ENCODE results near the gene GNPNAT1.

- TF ChIP-seq, protein P1, sequence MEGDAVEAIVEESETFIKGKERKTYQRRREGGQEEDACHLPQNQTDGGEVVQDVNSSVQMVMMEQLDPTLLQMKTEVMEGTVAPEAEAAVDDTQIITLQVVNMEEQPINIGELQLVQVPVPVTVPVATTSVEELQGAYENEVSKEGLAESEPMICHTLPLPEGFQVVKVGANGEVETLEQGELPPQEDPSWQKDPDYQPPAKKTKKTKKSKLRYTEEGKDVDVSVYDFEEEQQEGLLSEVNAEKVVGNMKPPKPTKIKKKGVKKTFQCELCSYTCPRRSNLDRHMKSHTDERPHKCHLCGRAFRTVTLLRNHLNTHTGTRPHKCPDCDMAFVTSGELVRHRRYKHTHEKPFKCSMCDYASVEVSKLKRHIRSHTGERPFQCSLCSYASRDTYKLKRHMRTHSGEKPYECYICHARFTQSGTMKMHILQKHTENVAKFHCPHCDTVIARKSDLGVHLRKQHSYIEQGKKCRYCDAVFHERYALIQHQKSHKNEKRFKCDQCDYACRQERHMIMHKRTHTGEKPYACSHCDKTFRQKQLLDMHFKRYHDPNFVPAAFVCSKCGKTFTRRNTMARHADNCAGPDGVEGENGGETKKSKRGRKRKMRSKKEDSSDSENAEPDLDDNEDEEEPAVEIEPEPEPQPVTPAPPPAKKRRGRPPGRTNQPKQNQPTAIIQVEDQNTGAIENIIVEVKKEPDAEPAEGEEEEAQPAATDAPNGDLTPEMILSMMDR (conservative IDR thresholded peaks at IDR 0.05; ENCODE audit: low read depth in 2 of 2), result no peak
- TF ChIP-seq EZH2 (IDR thresholded peaks at IDR 0.05; ENCODE audit: low read depth, unreplicated experiment) (no peak), POLR2AphosphoS5 (IDR thresholded peaks at IDR 0.05; ENCODE audit: low read depth) (no peak), EZH2phosphoT487 (IDR thresholded peaks at IDR 0.05; ENCODE audit: unreplicated experiment) (no peak), CREB1 (CRISPR knock-in tag; IDR thresholded peaks at IDR 0.05; ENCODE audit: low read depth) (no peak), JUNB (IDR thresholded peaks at IDR 0.05; ENCODE audit: unreplicated experiment) (no peak), NANOG (IDR thresholded peaks at IDR 0.05; ENCODE audit: borderline replicate concordance) (no peak)
- TF ChIP-seq, protein P2, sequence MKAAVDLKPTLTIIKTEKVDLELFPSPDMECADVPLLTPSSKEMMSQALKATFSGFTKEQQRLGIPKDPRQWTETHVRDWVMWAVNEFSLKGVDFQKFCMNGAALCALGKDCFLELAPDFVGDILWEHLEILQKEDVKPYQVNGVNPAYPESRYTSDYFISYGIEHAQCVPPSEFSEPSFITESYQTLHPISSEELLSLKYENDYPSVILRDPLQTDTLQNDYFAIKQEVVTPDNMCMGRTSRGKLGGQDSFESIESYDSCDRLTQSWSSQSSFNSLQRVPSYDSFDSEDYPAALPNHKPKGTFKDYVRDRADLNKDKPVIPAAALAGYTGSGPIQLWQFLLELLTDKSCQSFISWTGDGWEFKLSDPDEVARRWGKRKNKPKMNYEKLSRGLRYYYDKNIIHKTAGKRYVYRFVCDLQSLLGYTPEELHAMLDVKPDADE (IDR thresholded peaks at IDR 0.05), result no peak
- TF ChIP-seq, protein P3, sequence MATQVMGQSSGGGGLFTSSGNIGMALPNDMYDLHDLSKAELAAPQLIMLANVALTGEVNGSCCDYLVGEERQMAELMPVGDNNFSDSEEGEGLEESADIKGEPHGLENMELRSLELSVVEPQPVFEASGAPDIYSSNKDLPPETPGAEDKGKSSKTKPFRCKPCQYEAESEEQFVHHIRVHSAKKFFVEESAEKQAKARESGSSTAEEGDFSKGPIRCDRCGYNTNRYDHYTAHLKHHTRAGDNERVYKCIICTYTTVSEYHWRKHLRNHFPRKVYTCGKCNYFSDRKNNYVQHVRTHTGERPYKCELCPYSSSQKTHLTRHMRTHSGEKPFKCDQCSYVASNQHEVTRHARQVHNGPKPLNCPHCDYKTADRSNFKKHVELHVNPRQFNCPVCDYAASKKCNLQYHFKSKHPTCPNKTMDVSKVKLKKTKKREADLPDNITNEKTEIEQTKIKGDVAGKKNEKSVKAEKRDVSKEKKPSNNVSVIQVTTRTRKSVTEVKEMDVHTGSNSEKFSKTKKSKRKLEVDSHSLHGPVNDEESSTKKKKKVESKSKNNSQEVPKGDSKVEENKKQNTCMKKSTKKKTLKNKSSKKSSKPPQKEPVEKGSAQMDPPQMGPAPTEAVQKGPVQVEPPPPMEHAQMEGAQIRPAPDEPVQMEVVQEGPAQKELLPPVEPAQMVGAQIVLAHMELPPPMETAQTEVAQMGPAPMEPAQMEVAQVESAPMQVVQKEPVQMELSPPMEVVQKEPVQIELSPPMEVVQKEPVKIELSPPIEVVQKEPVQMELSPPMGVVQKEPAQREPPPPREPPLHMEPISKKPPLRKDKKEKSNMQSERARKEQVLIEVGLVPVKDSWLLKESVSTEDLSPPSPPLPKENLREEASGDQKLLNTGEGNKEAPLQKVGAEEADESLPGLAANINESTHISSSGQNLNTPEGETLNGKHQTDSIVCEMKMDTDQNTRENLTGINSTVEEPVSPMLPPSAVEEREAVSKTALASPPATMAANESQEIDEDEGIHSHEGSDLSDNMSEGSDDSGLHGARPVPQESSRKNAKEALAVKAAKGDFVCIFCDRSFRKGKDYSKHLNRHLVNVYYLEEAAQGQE (IDR thresholded peaks at IDR 0.05; ENCODE audit: unreplicated experiment), result no peak
- TF ChIP-seq, protein P4, sequence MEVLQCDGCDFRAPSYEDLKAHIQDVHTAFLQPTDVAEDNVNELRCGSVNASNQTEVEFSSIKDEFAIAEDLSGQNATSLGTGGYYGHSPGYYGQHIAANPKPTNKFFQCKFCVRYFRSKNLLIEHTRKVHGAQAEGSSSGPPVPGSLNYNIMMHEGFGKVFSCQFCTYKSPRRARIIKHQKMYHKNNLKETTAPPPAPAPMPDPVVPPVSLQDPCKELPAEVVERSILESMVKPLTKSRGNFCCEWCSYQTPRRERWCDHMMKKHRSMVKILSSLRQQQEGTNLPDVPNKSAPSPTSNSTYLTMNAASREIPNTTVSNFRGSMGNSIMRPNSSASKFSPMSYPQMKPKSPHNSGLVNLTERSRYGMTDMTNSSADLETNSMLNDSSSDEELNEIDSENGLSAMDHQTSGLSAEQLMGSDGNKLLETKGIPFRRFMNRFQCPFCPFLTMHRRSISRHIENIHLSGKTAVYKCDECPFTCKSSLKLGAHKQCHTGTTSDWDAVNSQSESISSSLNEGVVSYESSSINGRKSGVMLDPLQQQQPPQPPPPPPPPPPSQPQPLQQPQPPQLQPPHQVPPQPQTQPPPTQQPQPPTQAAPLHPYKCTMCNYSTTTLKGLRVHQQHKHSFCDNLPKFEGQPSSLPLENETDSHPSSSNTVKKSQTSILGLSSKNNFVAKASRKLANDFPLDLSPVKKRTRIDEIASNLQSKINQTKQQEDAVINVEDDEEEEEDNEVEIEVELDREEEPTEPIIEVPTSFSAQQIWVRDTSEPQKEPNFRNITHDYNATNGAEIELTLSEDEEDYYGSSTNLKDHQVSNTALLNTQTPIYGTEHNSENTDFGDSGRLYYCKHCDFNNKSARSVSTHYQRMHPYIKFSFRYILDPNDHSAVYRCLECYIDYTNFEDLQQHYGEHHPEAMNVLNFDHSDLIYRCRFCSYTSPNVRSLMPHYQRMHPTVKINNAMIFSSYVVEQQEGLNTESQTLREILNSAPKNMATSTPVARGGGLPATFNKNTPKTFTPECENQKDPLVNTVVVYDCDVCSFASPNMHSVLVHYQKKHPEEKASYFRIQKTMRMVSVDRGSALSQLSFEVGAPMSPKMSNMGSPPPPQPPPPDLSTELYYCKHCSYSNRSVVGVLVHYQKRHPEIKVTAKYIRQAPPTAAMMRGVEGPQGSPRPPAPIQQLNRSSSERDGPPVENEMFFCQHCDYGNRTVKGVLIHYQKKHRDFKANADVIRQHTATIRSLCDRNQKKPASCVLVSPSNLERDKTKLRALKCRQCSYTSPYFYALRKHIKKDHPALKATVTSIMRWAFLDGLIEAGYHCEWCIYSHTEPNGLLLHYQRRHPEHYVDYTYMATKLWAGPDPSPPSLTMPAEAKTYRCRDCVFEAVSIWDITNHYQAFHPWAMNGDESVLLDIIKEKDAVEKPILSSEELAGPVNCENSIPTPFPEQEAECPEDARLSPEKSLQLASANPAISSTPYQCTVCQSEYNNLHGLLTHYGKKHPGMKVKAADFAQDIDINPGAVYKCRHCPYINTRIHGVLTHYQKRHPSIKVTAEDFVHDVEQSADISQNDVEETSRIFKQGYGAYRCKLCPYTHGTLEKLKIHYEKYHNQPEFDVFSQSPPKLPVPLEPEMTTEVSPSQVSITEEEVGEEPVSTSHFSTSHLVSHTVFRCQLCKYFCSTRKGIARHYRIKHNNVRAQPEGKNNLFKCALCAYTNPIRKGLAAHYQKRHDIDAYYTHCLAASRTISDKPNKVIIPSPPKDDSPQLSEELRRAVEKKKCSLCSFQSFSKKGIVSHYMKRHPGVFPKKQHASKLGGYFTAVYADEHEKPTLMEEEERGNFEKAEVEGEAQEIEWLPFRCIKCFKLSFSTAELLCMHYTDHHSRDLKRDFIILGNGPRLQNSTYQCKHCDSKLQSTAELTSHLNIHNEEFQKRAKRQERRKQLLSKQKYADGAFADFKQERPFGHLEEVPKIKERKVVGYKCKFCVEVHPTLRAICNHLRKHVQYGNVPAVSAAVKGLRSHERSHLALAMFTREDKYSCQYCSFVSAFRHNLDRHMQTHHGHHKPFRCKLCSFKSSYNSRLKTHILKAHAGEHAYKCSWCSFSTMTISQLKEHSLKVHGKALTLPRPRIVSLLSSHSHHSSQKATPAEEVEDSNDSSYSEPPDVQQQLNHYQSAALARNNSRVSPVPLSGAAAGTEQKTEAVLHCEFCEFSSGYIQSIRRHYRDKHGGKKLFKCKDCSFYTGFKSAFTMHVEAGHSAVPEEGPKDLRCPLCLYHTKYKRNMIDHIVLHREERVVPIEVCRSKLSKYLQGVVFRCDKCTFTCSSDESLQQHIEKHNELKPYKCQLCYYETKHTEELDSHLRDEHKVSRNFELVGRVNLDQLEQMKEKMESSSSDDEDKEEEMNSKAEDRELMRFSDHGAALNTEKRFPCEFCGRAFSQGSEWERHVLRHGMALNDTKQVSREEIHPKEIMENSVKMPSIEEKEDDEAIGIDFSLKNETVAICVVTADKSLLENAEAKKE (CRISPR knock-in tag; IDR thresholded peaks at IDR 0.05), result no peak
Measured at GRCh38 chr14:52837451-52837850, 46.0 kb upstream of the GNPNAT1 start.
